K562 (cell line): ENCODE data around the gene SMIM11. TPM values are rescaled to one million over a fixed set of nuclear protein-coding genes. Genes with fewer than 3 reads are reported as not detected.

Experiments
- ARNT ChIP-seq, 2 experiments: fragments of 450-650 bp; IDR thresholded peaks; 2 replicates each; pipeline ENCODE4 v1.6.1; 2016; ENCODE audit warnings: mild to moderate bottlenecking in 1 of 2
- BCOR ChIP-seq: fragments of 450-650 bp; IDR thresholded peaks from 2 replicates; pipeline ENCODE4 v1.6.1; 2016
- BRD4 ChIP-seq: fragments of 200-600 bp; sonication (generic); IDR thresholded peaks from 2 replicates; pipeline ENCODE4 v1.6.1; 2017; ENCODE audit warnings: inconsistent platforms
- EP300 ChIP-seq: IDR thresholded peaks from 2 replicates; pipeline ENCODE4 v1.6.1; 2012; ENCODE audit warnings: low read length, improper control_type of control experiment
- ETS2 ChIP-seq: IDR thresholded peaks from 2 replicates; pipeline ENCODE4 v1.6.1; 2016; ENCODE audit warnings: borderline replicate concordance, missing genetic modification characterization, mild to moderate bottlenecking, moderate library complexity, missing compliant biosample characterization; ENCODE audit not compliant: poor library complexity, severe bottlenecking
- HDAC6 ChIP-seq: IDR thresholded peaks from 2 replicates; pipeline ENCODE4 v1.6.1; 2012; ENCODE audit warnings: low read depth, mild to moderate bottlenecking, control low read depth, inconsistent platforms, low read length, moderate library complexity
- KLF13 ChIP-seq: fragments of 450-650 bp; IDR thresholded peaks from 2 replicates; pipeline ENCODE4 v1.6.1; 2016; ENCODE audit warnings: missing genetic modification characterization, low read depth, mild to moderate bottlenecking, missing compliant biosample characterization, moderate library complexity, borderline replicate concordance
- MAX ChIP-seq: sonication (generic); formaldehyde crosslinking; IDR thresholded peaks from 2 replicates; pipeline ENCODE4 v1.9.0; 2022; ENCODE audit warnings: mild to moderate bottlenecking, missing genetic modification reagents
- MAZ ChIP-seq, 2 experiments: fragments of 450-650 bp in 1 of 2; sonication (generic) in 1 of 2; formaldehyde crosslinking; IDR thresholded peaks in 1 of 2; conservative IDR thresholded peaks in 1 of 2; 2 replicates each; pipeline versions ENCODE4 v1.4.0 to v1.5.0; 2020; ENCODE audit warnings: mild to moderate bottlenecking in 1 of 2, missing genetic modification reagents in 1 of 2
- MECOM ChIP-seq: fragments of 250-450 bp; sonication (Bioruptor Pico); IDR thresholded peaks from 2 replicates; pipeline ENCODE4 v1.8.0; 2022; ENCODE audit warnings: inconsistent platforms
- MIER1 ChIP-seq: fragments of 450-650 bp; IDR thresholded peaks from 2 replicates; pipeline ENCODE4 v1.6.1; 2016; ENCODE audit warnings: antibody characterized with exemption, mild to moderate bottlenecking, low read depth
- SMAD4 ChIP-seq: fragments of 250-450 bp; sonication (Bioruptor Pico); conservative IDR thresholded peaks from 2 replicates; pipeline ENCODE4 v1.8.0; 2021; ENCODE audit warnings: inconsistent platforms, mild to moderate bottlenecking, moderate library complexity
- SRSF3 ChIP-seq: fragments of 200-400 bp; formaldehyde crosslinking; IDR thresholded peaks from 2 replicates; pipeline ENCODE4 v1.6.1; 2016; ENCODE audit warnings: mild to moderate bottlenecking, low read length, moderate library complexity; ENCODE audit not compliant: insufficient read depth
- TCF3 ChIP-seq: sonication (generic); formaldehyde crosslinking; IDR thresholded peaks from 2 replicates; pipeline ENCODE4 v1.4.0; 2020; ENCODE audit warnings: mild to moderate bottlenecking, missing genetic modification reagents
- TEAD2 ChIP-seq: fragments of 450-650 bp; IDR thresholded peaks from 2 replicates; pipeline ENCODE4 v1.6.1; 2016; ENCODE audit warnings: missing genetic modification characterization, control low read depth, missing compliant biosample characterization
- USF2 ChIP-seq: sonication (generic); formaldehyde crosslinking; IDR thresholded peaks from 2 replicates; pipeline ENCODE4 v1.5.0; 2020; ENCODE audit warnings: missing genetic modification reagents
- ZBTB12 ChIP-seq: fragments of 250-450 bp; sonication (Bioruptor Pico); IDR thresholded peaks from 2 replicates; pipeline ENCODE4 v1.4.0; 2020
- ZBTB34 ChIP-seq: fragments of 250-450 bp; sonication (Bioruptor Pico); IDR thresholded peaks from 2 replicates; pipeline ENCODE4 v1.8.0; 2021; ENCODE audit warnings: mild to moderate bottlenecking, moderate library complexity
- ZNF134 ChIP-seq: fragments of 250-450 bp; sonication (Bioruptor Pico); conservative IDR thresholded peaks from 2 replicates; pipeline ENCODE4 v1.4.0; 2020
- polyA plus RNA-seq, 8 experiments: library from polyadenylated mRNA; depleted of rRNA in 4 of 8; stranded (reverse) in 5 of 8; unstranded in 3 of 8; fragments of >200 nt; fragmentation: Nextera tagmentation in 2 of 8; fragmentation: Illumina TruSeq in 1 of 8; extraction: Ambion mirVana in 2 of 8; extraction: Trizol in 1 of 8; gene quantifications; 2 replicates each; pipeline versions ENCODE4 v1.2.1 to v1.2.3, GENCODE V29; 2011 to 2014; ENCODE audit warnings: inconsistent platforms in 1 of 8, missing spikeins in 1 of 8
- total RNA-seq, 7 experiments: library from RNA; depleted of rRNA in 6 of 7; stranded (reverse); fragments of >200 nt in 6 of 7; fragmentation: Illumina TruSeq in 2 of 7; extraction: Trizol in 2 of 7; gene quantifications; 2 replicates each; pipeline versions ENCODE4 v1.2.1 to v1.2.3, GENCODE V29; 2011 to 2021; ENCODE audit warnings: low replicate concordance in 1 of 7
- TF ChIP-seq, protein P1 (sequence below): IDR thresholded peaks from 3 replicates; pipeline ENCODE4 v1.6.1; 2011; ENCODE audit warnings: borderline replicate concordance, mild to moderate bottlenecking; ENCODE audit not compliant: insufficient read length, insufficient read depth
- TF ChIP-seq, protein P2 (sequence below), 3 experiments: IDR thresholded peaks in 2 of 3; conservative IDR thresholded peaks in 1 of 3; 2 replicates each; pipeline ENCODE4 v1.5.1; 2011 to 2012; ENCODE audit warnings: low read length in 3 of 3, mild to moderate bottlenecking in 3 of 3, control low read depth in 2 of 3, improper control_type of control experiment in 1 of 3, inconsistent platforms in 1 of 3, low read depth in 1 of 3, mixed read lengths in 1 of 3, moderate library complexity in 1 of 3; ENCODE audit not compliant: insufficient read depth in 2 of 3

Gene SMIM11
- total and polyA plus RNA-seq, 9 of the 15 experiments (the other 6 are each of a cell fraction or from before 2014, with no cell fraction given), result 3.9 to 113 (median 25.5) TPM

DNA sequence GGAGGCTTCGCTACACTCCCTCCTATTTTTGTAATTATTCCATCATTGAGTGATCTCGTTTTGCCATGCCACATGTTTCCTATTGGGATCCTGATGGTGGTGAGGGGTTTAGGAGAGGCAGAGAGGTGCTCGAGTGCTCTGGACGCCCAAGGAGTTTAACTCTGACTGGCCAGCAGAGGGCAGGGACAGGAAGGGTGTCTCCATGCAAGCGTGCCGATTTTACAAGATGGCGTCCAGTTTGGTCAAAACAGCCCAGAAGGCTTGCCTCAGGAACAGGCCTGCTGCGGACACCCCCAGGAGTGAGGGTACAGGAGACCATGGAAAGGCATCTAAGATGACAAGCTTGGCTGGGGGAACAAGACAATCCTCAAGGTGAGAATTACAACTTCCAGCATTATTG, 45.3 kb upstream of the SMIM11 start (continued):
- TF ChIP-seq USF2 (CRISPR knock-in tag) (no peak), SRSF3 (no peak), ZBTB34 (CRISPR knock-in tag) (no peak), HDAC6 (no peak), MAZ (CRISPR knock-in tag; conservative IDR thresholded peaks at IDR 0.05 in 1 of 2, IDR thresholded peaks at IDR 0.05 in 1 of 2) (no peak), BRD4 (no peak), EP300 (no peak), ZNF134 (CRISPR knock-in tag) (no peak), KLF13 (no peak), BCOR (no peak), TCF3 (CRISPR knock-in tag) (no peak), ARNT (IDR thresholded peaks at IDR 0.05) (no peak), MAX (CRISPR knock-in tag) (peak; percentile 17; the same call in 1 of the 2 replicates), TEAD2 (no peak), ETS2 (tag) (no peak), MIER1 (no peak), SMAD4 (CRISPR knock-in tag) (peak; percentile 19; the same call in 1 of the 2 replicates), MECOM (CRISPR knock-in tag) (no peak), ZBTB12 (CRISPR knock-in tag) (no peak)
- TF ChIP-seq, protein P1, sequence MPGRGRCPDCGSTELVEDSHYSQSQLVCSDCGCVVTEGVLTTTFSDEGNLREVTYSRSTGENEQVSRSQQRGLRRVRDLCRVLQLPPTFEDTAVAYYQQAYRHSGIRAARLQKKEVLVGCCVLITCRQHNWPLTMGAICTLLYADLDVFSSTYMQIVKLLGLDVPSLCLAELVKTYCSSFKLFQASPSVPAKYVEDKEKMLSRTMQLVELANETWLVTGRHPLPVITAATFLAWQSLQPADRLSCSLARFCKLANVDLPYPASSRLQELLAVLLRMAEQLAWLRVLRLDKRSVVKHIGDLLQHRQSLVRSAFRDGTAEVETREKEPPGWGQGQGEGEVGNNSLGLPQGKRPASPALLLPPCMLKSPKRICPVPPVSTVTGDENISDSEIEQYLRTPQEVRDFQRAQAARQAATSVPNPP, result no peak
- TF ChIP-seq, protein P2, sequence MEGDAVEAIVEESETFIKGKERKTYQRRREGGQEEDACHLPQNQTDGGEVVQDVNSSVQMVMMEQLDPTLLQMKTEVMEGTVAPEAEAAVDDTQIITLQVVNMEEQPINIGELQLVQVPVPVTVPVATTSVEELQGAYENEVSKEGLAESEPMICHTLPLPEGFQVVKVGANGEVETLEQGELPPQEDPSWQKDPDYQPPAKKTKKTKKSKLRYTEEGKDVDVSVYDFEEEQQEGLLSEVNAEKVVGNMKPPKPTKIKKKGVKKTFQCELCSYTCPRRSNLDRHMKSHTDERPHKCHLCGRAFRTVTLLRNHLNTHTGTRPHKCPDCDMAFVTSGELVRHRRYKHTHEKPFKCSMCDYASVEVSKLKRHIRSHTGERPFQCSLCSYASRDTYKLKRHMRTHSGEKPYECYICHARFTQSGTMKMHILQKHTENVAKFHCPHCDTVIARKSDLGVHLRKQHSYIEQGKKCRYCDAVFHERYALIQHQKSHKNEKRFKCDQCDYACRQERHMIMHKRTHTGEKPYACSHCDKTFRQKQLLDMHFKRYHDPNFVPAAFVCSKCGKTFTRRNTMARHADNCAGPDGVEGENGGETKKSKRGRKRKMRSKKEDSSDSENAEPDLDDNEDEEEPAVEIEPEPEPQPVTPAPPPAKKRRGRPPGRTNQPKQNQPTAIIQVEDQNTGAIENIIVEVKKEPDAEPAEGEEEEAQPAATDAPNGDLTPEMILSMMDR (IDR thresholded peaks at IDR 0.05 in 2 of 3, conservative IDR thresholded peaks at IDR 0.05 in 1 of 3; ENCODE audit: insufficient read depth in 2 of 3, low read depth in 1 of 3, low read length in 3 of 3), result peak; percentile 53 to 63 (median 55)
